Vagina (tissue), 2 donors: Measurements from ENCODE around the gene ZNF524. TPM values are rescaled to one million over a fixed set of nuclear protein-coding genes. Genes with fewer than 3 reads are reported as not detected.

Experiments used
- DNase-seq, 2 donors: peaks; one replicate each; pipeline ENCODE4 v3.0.0-alpha.2; 2017; ENCODE audit errors: extremely low spot score in 2 of 2
- H3K27ac ChIP-seq: fragments of 200-600 bp; sonication (generic); one replicate; pipeline ENCODE4 v1.5.1; 2019
- H3K27me3 ChIP-seq: fragments of 200-600 bp; sonication (generic); one replicate; pipeline ENCODE4 v1.5.1; 2019
- H3K36me3 ChIP-seq, 2 donors: fragments of 200-600 bp; sonication (generic); one replicate each; pipeline ENCODE4 v1.5.1; 2017 to 2019
- H3K4me1 ChIP-seq: fragments of 200-600 bp; sonication (generic); one replicate; pipeline ENCODE4 v1.5.1; 2019
- H3K4me3 ChIP-seq, 2 donors: fragments of 200-600 bp; sonication (generic); 1 replicate in 1 of 2; 2 replicates in 1 of 2; pipeline ENCODE4 v1.5.1; 2016 to 2019
- H3K9me3 ChIP-seq: fragments of 200-600 bp; sonication (generic); one replicate; pipeline ENCODE4 v1.5.1; 2019
- CTCF ChIP-seq, 3 experiments: fragments of 450-650 bp in 2 of 3; fragments of 200-600 bp in 1 of 3; sonication (generic) in 1 of 3; IDR thresholded peaks; one replicate each; pipeline ENCODE4 v1.5.1; 2017 to 2019; ENCODE audit warnings: antibody characterized with exemption in 3 of 3, mild to moderate bottlenecking in 2 of 3, moderate library complexity in 2 of 3
- POLR2A ChIP-seq, 2 donors: fragments of 450-650 bp; IDR thresholded peaks; one replicate each; pipeline ENCODE4 v1.6.1; 2017; ENCODE audit warnings: antibody characterized with exemption in 2 of 2, mild to moderate bottlenecking in 2 of 2, moderate library complexity in 2 of 2
- POLR2AphosphoS5 ChIP-seq, 2 donors: sonication (generic); formaldehyde crosslinking; IDR thresholded peaks; one replicate each; pipeline ENCODE4 v1.9.0; 2017; ENCODE audit warnings: antibody characterized with exemption in 2 of 2, mild to moderate bottlenecking in 2 of 2, low read depth in 1 of 2; ENCODE audit not compliant: insufficient read depth in 1 of 2
- intact Hi-C: fragments of 100-400 bp; cut with DNase I; formaldehyde crosslinking; loops from one replicate; pipeline ENCODE4 v1.15.1; 2023
- total RNA-seq: library from RNA; depleted of rRNA; stranded (reverse); fragments of >200 nt; gene quantifications from one replicate; pipeline ENCODE4 v1.2.3, GENCODE V29; 2016

The ZNF524 gene
- total RNA-seq, 1 donor from 2014 or later: 15.5 TPM

- Histone ChIP-seq H3K9me3 (no peaks in the 10 kb centered on the region), H3K36me3 (peaks cover 0 to 7% of the 10 kb centered on the region in 2 donors), H3K27ac (no peak overlapping the region), H3K4me3 (no peak overlapping the region), H3K27me3 (no peaks in the 10 kb centered on the region), H3K4me1 (peaks cover 32% of the 10 kb centered on the region)
- DNase-seq: no peak
- intact Hi-C loops: no loop called here
- TF ChIP-seq POLR2A (IDR thresholded peaks at IDR 0.05) (no peak), POLR2AphosphoS5 (IDR thresholded peaks at IDR 0.05; ENCODE audit: insufficient read depth in 1 of 2, low read depth in 1 of 2) (no peak), CTCF (IDR thresholded peaks at IDR 0.05) (no peak)
Observed at GRCh38 chr19:55650126-55650557, 50.1 kb downstream of the ZNF524 start.

- peaks cover 0 to 1% of the 10 kb centered on the region in 2 donors for H3K36me3 ChIP-seq
- TF ChIP-seq POLR2AphosphoS5 (IDR thresholded peaks at IDR 0.05; ENCODE audit: insufficient read depth in 1 of 2, low read depth in 1 of 2) (no peak), CTCF (IDR thresholded peaks at IDR 0.05) (no peak), POLR2A (IDR thresholded peaks at IDR 0.05) (no peak)
- intact Hi-C loops: no loop called here
- no peak overlapping the region for H3K4me3 ChIP-seq
- peaks cover 35% of the 10 kb centered on the region for H3K4me1 ChIP-seq
- H3K27me3 ChIP-seq: no peaks in the 10 kb centered on the region
- no peak overlapping the region for H3K27ac ChIP-seq
- no peak for DNase-seq
- no peaks in the 10 kb centered on the region for H3K9me3 ChIP-seq
Observed at GRCh38 chr19:55650602-55651230, 50.6 kb downstream of the ZNF524 start.

- intact Hi-C loops: no loop called here
- no peaks in the 10 kb centered on the region for H3K27me3 ChIP-seq
- DNase-seq: no peak
- H3K4me3 ChIP-seq: no peak overlapping the region
- no peaks in the 10 kb centered on the region for H3K36me3 ChIP-seq
- no peak overlapping the region for H3K27ac ChIP-seq
- no peak for TF ChIP-seq CTCF (IDR thresholded peaks at IDR 0.05)
- no peak for TF ChIP-seq POLR2A (IDR thresholded peaks at IDR 0.05)
- no peak for TF ChIP-seq POLR2AphosphoS5 (IDR thresholded peaks at IDR 0.05; ENCODE audit: insufficient read depth in 1 of 2, low read depth in 1 of 2)
- H3K9me3 ChIP-seq: no peaks in the 10 kb centered on the region
- H3K4me1 ChIP-seq: peaks cover 40% of the 10 kb centered on the region
Observed at GRCh38 chr19:55651236-55651635, 51.1 kb downstream of the ZNF524 start.

GRCh38 chr19:55652311-55653128 is 52.4 kb downstream of the ZNF524 start:
- Histone ChIP-seq H3K4me3 (peak overlapping the region in 1 of 2 donors; percentile 96), H3K27ac (peak overlapping the region; percentile 100), H3K9me3 (no peaks in the 10 kb centered on the region), H3K27me3 (no peaks in the 10 kb centered on the region), H3K36me3 (no peaks in the 10 kb centered on the region), H3K4me1 (peaks cover 47% of the 10 kb centered on the region)
- TF ChIP-seq CTCF (IDR thresholded peaks at IDR 0.05) (no peak), POLR2AphosphoS5 (IDR thresholded peaks at IDR 0.05; ENCODE audit: insufficient read depth in 1 of 2, low read depth in 1 of 2) (no peak), POLR2A (IDR thresholded peaks at IDR 0.05) (no peak)
- intact Hi-C loops: no loop called here
- no peak for DNase-seq

Other genes with a start within 250 kb of the ZNF524 start
- 5.2 TPM for gene COX6B2, start 245.6 kb upstream of the ZNF524 start, total RNA-seq
- gene GARIN5B, start 237.0 kb upstream of the ZNF524 start, total RNA-seq: not detected
- gene IL11, start 229.8 kb upstream of the ZNF524 start, total RNA-seq: not detected
- gene TMEM190, start 223.5 kb upstream of the ZNF524 start, total RNA-seq: not detected
- gene TMEM238, start 216.0 kb upstream of the ZNF524 start, total RNA-seq: 5.9 TPM
- gene RPL28, start 214.4 kb upstream of the ZNF524 start, total RNA-seq: 1,166 TPM
- gene UBE2S, start 192.5 kb upstream of the ZNF524 start, total RNA-seq: 22.3 TPM
- 0.25 TPM for gene SHISA7, start 157.0 kb upstream of the ZNF524 start, total RNA-seq
- gene ISOC2, start 138.6 kb upstream of the ZNF524 start, total RNA-seq: 61.4 TPM
- gene C19orf85, start 135.5 kb upstream of the ZNF524 start, total RNA-seq: not detected
- 2.7 TPM for gene ZNF628, start 123.7 kb upstream of the ZNF524 start, total RNA-seq
- 14.2 TPM for gene NAT14, start 115.1 kb upstream of the ZNF524 start, total RNA-seq
- 13.5 TPM for gene SSC5D, start 111.9 kb upstream of the ZNF524 start, total RNA-seq
- not detected for gene SBK2, start 63.2 kb upstream of the ZNF524 start, total RNA-seq
- gene SBK3, start 54.7 kb upstream of the ZNF524 start, total RNA-seq: not detected
- 3.2 TPM for gene ZNF579, start 19.4 kb upstream of the ZNF524 start, total RNA-seq
- gene FIZ1, start 771 bp upstream of the ZNF524 start, total RNA-seq: 5.4 TPM
- gene ZNF865, start 5.4 kb downstream of the ZNF524 start, total RNA-seq: 8.8 TPM
- 5.2 TPM for gene ZNF784, start 24.3 kb downstream of the ZNF524 start, total RNA-seq
- gene ZNF580, start 40.7 kb downstream of the ZNF524 start, total RNA-seq: 30.9 TPM
- gene ZNF581, start 43.4 kb downstream of the ZNF524 start, total RNA-seq: 15.5 TPM
- 8.3 TPM for gene CCDC106, start 47.9 kb downstream of the ZNF524 start, total RNA-seq
- 145 TPM for gene U2AF2, start 54.7 kb downstream of the ZNF524 start, total RNA-seq
- gene EPN1, start 74.9 kb downstream of the ZNF524 start, total RNA-seq: 43.7 TPM
- not detected for gene NLRP9, start 138.1 kb downstream of the ZNF524 start, total RNA-seq
- not detected for gene RFPL4A, start 158.8 kb downstream of the ZNF524 start, total RNA-seq
- not detected for gene RFPL4AL1, start 168.8 kb downstream of the ZNF524 start, total RNA-seq
- not detected for gene NLRP11, start 231.7 kb downstream of the ZNF524 start, total RNA-seq
- gene NLRP4, start 236.3 kb downstream of the ZNF524 start, total RNA-seq: not detected